Prostate gland (tissue), 2 donors: Measurements from ENCODE around the gene FCHSD2.

Source experiments
- CTCF ChIP-seq, 4 experiments: fragments of 200-600 bp in 2 of 4; fragments of 450-650 bp in 2 of 4; sonication (generic) in 2 of 4; IDR thresholded peaks; 1 replicate in 3 of 4; 2 replicates in 1 of 4; pipeline ENCODE4 v1.5.1; 2016 to 2019; ENCODE audit warnings: antibody characterized with exemption in 4 of 4, mild to moderate bottlenecking in 2 of 4, moderate library complexity in 2 of 4
- POLR2A ChIP-seq: fragments of 450-650 bp; IDR thresholded peaks from one replicate; pipeline ENCODE4 v1.6.1; 2016; ENCODE audit warnings: antibody characterized with exemption, mild to moderate bottlenecking

- TF ChIP-seq CTCF (IDR thresholded peaks at IDR 0.05): no peak
- TF ChIP-seq POLR2A: no peak
These were observed 179.4 kb downstream of the FCHSD2 start for GRCh38 chr11:72962717-72963116.
